ENCODE results near the gene RAX2.

RAX2 gene

GRCh38 chr19:3800996-3801395 is 29.0 kb upstream of the RAX2 start:
- DNase-seq: no peak

GRCh38 chr19:3798137-3798536 is 26.1 kb upstream of the RAX2 start:
- no peak for DNase-seq

DNA sequence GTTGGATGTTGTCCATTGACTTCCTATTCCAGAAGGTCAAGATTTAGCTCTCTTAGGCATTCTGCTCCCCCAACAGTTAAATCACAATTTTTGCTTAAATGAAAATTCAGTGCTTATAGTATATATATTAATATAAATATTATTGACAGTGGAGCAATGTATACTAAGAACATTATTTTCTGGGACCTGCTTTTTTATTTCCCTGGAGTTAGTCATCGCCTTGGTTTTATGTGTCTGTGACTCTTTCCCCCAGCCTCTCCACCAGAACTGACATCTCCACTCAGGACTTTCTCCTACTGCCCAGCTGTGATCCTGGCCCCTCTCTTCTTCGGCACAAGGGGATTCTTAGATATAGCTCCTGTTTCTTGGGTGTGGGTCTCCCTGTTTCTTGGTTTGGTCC is 24.3 kb upstream of the RAX2 start:
- no peak for DNase-seq

GRCh38 chr19:3793799-3794198 is 21.8 kb upstream of the RAX2 start:
- no peak for DNase-seq

DNA sequence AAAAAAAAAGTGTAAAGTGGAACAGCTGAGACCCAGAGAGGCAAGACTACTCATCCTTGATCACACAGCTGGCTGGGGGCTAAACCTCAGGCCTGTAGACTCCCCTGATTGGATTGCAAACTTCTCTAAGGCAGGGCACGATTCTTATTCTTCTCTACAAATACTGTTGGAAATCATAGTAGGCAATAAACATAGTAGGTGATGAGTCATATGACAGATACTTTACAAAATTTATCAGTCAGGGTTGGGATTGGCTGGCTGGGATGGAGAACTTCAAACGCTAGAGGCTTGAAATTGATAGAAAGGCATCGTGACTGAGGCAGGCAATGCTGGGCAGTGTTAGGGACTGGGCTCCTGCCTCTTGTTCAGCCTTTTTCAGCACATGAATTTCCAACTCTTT is 20.1 kb upstream of the RAX2 start:
- DNase-seq: no peak

GRCh38 chr19:3790941-3791340 is 18.9 kb upstream of the RAX2 start:
- no peak for DNase-seq

- DNase-seq: no peak
These were observed 18.2 kb upstream of the RAX2 start for GRCh38 chr19:3790209-3790734.

DNA sequence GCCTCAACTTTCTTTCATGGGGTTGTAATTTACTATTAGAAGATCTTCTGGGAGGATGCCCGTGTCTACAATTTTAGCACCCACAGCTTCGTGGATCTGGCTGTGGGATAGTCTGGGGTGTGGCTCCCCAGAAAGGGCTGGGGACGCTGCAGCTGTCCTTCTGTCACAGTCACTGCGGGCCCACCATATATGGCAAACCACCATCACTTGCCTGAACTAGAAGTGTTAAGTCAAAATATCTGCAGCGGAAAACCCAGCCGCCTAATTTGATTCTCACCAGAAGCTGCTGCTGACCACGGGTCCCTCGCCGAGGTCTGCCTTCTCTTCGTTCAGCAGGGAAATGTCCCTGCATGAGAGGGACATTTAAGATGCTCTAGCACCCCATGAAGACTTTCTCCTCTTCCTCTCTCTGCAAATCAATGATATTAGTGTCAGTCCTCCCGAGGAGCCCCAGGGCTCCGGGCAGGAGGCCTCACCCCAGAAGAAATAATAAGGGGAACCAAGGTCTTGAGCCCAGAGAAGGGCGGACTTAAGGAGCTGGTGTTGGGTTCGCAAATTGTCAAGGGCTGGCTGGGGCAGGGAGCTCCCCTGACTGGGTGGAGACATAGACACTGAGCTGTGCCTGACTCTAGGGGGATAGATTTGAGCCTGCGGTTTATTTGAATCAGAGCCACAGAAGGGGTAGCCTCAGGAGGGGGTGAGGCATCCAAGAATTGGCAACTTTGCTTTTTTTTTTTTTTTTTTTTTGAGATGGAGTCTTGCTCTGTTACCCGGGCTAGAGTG is 17.2 kb upstream of the RAX2 start:
- DNase-seq: no peak

- no peak for DNase-seq
These were observed 14.2 kb upstream of the RAX2 start, which contains the start of gene MATK for GRCh38 chr19:3785938-3786824. TSS of gene MATK (minus strand) at chr19:3786381. CDS start at chr19:3785135, 1,246 bp downstream.

- no peak for DNase-seq
These were observed 13.5 kb upstream of the RAX2 start for GRCh38 chr19:3785451-3785937.

DNA sequence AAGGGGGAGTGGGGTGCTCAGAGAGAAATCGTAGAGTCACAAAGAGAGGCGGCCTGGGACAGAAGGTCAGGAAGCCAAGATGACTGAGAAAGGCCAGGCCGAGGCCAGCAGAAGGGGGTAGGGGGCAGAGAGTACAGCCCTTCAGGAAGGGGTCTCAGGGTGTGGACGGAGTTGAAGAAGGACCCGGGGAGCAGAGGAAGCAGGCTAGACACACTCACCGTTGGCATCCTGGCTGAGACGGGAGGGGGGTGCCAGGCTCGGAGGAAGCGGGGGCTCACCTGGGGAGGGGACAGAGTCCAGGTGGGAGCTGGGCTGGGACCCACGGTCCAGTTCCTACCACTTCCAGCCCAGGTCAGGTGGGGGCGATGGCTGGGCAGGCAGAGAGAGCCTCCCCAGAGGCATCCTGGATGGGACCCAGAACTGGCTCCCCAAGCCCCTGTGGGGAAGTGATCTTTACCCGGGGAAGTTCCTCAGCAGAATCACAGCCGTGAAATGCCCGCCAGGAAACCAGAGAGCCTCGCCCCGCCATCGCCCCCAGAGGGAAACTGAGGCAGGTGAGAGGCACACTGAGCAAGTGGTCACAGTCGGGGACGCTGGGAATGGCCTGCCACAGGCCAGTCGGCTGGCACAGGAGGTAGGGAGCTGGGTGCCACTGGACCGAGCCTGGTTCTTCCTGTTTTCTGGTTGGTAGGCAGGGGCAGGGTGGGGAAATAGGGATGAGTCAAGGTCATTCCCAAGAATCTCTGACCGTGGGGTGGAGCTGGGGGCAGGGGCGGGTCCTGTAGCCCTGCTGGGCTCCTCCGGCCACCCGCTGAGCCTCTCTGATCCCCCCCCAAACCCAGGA is 12.8 kb upstream of the RAX2 start:
- no peak for DNase-seq

DNA sequence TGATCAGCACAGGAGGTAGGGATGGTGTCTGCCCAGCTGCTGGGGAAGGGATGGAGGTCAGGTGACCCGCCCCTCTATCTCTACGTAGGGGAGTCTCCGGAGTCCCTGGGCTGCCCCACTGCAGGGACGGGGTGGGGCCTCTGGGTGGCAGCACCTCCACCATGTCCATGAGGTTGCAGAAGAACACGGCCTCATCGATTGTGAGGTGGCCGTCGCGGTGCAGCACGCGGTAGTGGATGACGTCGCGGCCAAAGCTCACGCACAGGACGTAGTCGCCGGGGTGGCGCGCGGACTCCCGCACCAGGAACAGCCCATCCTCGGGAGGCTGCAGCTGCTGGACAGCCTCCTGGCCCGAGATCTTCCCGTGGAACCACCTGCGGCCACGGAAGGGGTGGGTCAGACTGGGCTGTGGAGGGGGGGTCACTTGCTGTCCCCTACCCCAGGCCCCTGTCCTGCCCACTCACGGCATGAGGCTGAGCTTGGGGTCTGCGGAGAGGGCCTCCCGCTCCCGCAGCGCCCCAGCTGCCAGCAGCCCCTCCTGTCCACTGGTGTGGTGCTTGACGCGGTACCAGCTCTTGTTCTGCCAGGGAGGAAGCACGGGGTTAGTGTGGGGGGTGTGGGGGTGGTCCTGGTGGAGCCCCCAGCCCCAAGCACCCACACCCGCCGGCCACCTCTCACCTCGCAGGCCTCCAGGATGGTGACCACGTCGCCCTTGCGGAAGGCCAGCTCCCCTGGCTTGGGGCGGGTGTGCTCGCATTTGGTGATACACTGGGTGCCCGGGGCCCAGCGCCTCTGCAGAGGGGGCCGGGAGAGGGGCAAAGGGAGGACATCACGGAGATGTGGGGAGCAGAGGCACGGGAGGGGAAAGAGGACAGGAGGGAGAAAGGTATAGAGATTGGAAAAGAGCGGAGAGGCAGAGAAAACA is 11.9 kb upstream of the RAX2 start:
- no peak for DNase-seq

GRCh38 chr19:3782903-3783302 is 10.9 kb upstream of the RAX2 start:
- no peak for DNase-seq

GRCh38 chr19:3782330-3782729 is 10.3 kb upstream of the RAX2 start:
- DNase-seq: no peak

- DNase-seq: no peak
These were observed 9.6 kb upstream of the RAX2 start for GRCh38 chr19:3781603-3782002.

DNA sequence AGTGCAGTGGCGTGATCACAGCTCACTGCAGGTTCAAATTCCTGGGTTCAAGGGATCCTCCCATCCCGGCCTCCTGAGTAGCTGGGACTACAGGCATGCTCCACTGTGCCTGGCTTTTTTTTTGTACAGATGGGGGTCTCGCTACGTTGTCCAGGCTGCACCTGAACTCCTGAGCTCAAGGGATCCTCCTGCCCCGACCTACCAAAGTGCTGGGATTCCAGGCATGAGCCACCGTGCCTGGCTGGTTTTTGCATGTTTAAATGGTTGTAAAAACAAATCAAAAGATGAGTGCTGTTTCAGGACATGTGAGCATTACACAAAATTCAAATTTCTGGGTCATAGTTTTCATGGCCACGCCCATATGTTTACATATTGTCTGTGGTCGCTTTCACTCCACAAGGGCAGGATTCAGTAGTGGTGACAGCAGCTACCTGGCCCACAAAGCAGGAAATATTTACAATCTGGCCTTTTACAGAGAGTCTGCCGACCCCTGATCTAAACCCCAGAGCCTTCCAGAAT is 8.8 kb upstream of the RAX2 start:
- no peak for DNase-seq

DNA sequence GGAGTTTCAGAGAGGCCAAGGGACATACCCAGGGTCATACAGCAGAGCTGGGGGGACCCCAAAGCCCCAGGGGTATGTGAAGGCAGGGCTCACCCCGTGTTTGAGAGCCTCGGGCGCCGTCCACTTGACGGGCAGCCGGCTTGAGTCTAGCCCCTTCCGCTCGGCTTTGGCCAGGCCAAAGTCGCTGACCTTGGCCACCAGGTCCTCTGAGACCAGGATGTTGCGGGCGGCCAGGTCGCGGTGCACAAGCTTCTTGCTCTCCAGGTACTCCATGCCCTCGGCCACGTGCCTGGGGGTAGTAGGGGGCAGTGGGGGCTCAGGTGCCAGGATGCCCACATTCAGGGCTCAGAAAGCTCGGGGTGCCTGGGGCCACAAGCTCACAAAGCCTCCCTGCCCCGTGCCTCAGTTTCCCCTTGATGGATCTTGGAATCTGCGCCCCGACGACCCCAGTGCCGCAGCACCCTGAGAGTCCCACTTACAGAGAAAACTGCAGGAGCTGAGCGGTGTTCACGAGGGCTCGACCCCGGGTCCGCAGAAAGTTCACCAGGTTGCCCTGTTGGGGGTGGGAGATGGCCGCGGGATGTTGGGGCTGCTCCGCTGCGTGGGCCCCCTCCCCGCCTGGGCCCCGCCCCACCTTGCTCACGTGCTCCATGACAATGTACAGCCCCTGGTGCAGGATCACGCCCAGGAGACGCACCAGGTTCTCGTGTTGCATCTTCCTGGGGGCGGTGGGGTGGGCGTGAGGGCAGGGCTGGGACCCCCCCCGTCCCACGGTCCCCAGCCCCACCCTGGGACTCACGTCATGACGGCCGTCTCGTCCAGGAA is 7.1 kb upstream of the RAX2 start:
- DNase-seq: no peak

DNA sequence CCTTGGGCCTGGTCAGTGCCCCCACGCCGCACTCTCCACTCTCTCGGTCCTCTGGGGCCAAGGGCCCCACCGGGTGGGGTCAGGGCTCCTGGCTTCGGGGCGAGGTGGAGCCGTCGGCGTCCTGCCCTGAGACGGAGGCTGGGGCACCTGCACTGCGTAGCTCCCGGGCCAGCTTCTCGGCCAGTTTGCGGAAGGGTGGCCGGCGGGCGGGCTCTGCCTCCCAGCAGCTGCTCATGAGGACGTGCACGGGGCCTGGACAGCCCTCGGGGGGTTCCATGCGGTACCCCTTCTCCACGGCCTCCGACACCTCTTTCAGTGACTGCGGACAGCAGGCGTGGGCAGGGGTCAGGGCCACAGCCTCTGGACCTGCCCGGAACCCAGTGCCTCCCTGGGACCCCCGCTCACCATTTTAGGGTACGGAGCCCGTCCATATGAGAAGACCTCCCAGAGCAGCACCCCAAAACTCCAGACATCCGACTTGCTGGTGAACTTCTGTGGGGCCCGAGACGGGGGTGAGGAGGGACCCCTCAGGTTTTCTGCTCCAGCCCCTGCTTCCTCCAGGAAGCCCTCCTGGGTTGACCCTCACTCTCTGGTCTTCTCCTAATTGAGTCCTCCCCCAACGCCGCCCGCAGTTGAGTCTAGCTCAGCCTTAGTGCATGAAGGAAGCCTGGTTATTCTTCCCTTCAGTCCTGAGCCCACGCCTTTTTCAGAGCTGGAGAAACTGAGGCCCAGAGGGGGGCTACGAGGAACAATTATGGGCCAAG is 6.3 kb upstream of the RAX2 start:
- no peak for DNase-seq

GRCh38 chr19:3776479-3777040 is 4.5 kb upstream of the RAX2 start:
- no peak for DNase-seq
